Endothelial cell of umbilical vein (primary cell): ENCODE measurements around the gene FABP6. TPM values are rescaled to one million over a fixed set of nuclear protein-coding genes. Genes with fewer than 3 reads are reported as not detected.

Source experiments
- BruUV-seq: library from RNA; stranded (reverse); fragments of 400-500 nt; replicated peaks from 2 replicates; lab custom pipeline; 2021; lab: Mats Ljungman, UMichigan
- CTCF ChIA-PET: fragments of 300-600, 350-600 bp; sonication (Branson Sonifier 250); formaldehyde crosslinking; loops from one replicate; lab custom pipeline; 2021; ENCODE audit warnings: antibody characterized with exemption, inconsistent platforms; lab: Charles Lee
- POLR2A ChIA-PET: fragments of 300-600, 350-600 bp; sonication (Branson Sonifier 250); formaldehyde crosslinking; loops from one replicate; lab custom pipeline; 2021; ENCODE audit warnings: antibody characterized with exemption, inconsistent platforms; lab: Charles Lee
- DNase-seq: peaks from one replicate; pipeline ENCODE4 v3.0.0-alpha.2; 2011; ENCODE audit warnings: low read depth, low spot score
- FAIRE-seq: peaks from 2 replicates; lab custom pipeline; 2011; peaks lifted over from hg19 to GRCh38; lab: Jason Lieb, UNC
- H2AFZ ChIP-seq: 2 replicates; pipeline ENCODE4 v1.6.0; 2012; ENCODE audit warnings: low read depth, low read length, control low read depth, inconsistent platforms
- H3K27ac ChIP-seq: 2 replicates; pipeline ENCODE4 v1.5.1; 2011; ENCODE audit warnings: low read depth, mild to moderate bottlenecking, control low read depth, low read length, moderate library complexity; ENCODE audit not compliant: insufficient read depth
- H3K27me3 ChIP-seq, 2 experiments: 2 replicates each; pipeline versions ENCODE4 v1.6.0 to v1.6.1; 2011; ENCODE audit warnings: low read length in 2 of 2, mixed read lengths in 1 of 2; ENCODE audit not compliant: control insufficient read depth in 2 of 2, insufficient read depth in 2 of 2
- H3K36me3 ChIP-seq, 2 experiments: 2 replicates in 1 of 2; 3 replicates in 1 of 2; pipeline ENCODE4 v1.5.1; 2011; ENCODE audit warnings: low read length in 2 of 2, mild to moderate bottlenecking in 1 of 2, moderate library complexity in 1 of 2; ENCODE audit not compliant: control insufficient read depth in 2 of 2, insufficient read depth in 2 of 2; ENCODE audit errors: extremely low read depth in 1 of 2
- H3K4me1 ChIP-seq: 3 replicates; pipeline ENCODE4 v1.5.1; 2011; ENCODE audit warnings: mild to moderate bottlenecking, low read length; ENCODE audit not compliant: control insufficient read depth, insufficient read depth; ENCODE audit errors: extremely low read depth
- H3K4me2 ChIP-seq: 2 replicates; pipeline ENCODE4 v1.6.1; 2011; ENCODE audit warnings: low read length, control low read depth, mixed read lengths; ENCODE audit not compliant: insufficient read depth
- H3K4me3 ChIP-seq, 3 experiments: fragments of 200-600 bp in 1 of 3; sonication (generic), shearing (Covaris generic) in 1 of 3; replicated peaks in 1 of 3; 2 replicates each; pipeline ENCODE4 v1.5.1; 2011 to 2016; ENCODE audit warnings: control low read depth in 3 of 3, low read length in 3 of 3, mild to moderate bottlenecking in 2 of 3, inconsistent platforms in 1 of 3, low read depth in 1 of 3, moderate library complexity in 1 of 3; ENCODE audit not compliant: insufficient read depth in 1 of 3
- H3K79me2 ChIP-seq: 2 replicates; pipeline ENCODE4 v1.6.0; 2012; ENCODE audit warnings: low read length, inconsistent platforms; ENCODE audit not compliant: control insufficient read depth, insufficient read depth
- H3K9ac ChIP-seq: replicated peaks from 2 replicates; pipeline ENCODE3; 2011; ENCODE audit warnings: low read length, control low read depth; ENCODE audit not compliant: insufficient read depth; ENCODE audit errors: extremely low read depth
- H3K9me1 ChIP-seq: replicated peaks from 3 replicates; pipeline ENCODE4 v1.6.0; 2011; ENCODE audit warnings: mild to moderate bottlenecking, low read length; ENCODE audit not compliant: control insufficient read depth, insufficient read depth; ENCODE audit errors: extremely low read depth
- H3K9me3 ChIP-seq: replicated peaks from 2 replicates; pipeline ENCODE4 v1.5.1; 2012; ENCODE audit warnings: low read length, inconsistent platforms; ENCODE audit not compliant: control insufficient read depth, insufficient read depth
- H4K20me1 ChIP-seq: replicated peaks from 2 replicates; pipeline ENCODE3; 2011; ENCODE audit warnings: mild to moderate bottlenecking, low read length; ENCODE audit not compliant: control insufficient read depth, insufficient read depth; ENCODE audit errors: extremely low read depth
- EZH2 ChIP-seq: IDR thresholded peaks from 2 replicates; pipeline ENCODE4 v1.6.1; 2012; ENCODE audit warnings: borderline replicate concordance, low read depth, mild to moderate bottlenecking, moderate library complexity, low read length, inconsistent platforms; ENCODE audit not compliant: severe bottlenecking
- FOS ChIP-seq: IDR thresholded peaks from 2 replicates; pipeline ENCODE4 v1.6.1; 2011; ENCODE audit warnings: mild to moderate bottlenecking, low read length, moderate library complexity, borderline replicate concordance; ENCODE audit not compliant: insufficient read depth
- GATA2 ChIP-seq: IDR thresholded peaks from 2 replicates; pipeline ENCODE4 v1.7.0; 2011; ENCODE audit warnings: low read depth, mild to moderate bottlenecking, moderate library complexity, mixed read lengths, low read length; ENCODE audit not compliant: insufficient read length, insufficient read depth
- JUN ChIP-seq: IDR thresholded peaks from 2 replicates; pipeline ENCODE4 v1.6.1; 2011; ENCODE audit warnings: borderline replicate concordance, low read depth; ENCODE audit not compliant: insufficient read length, insufficient read depth
- MYC ChIP-seq: IDR thresholded peaks from one replicate; pipeline ENCODE4 v1.6.1; 2011; ENCODE audit warnings: mild to moderate bottlenecking, low read depth, low read length
- POLR2A ChIP-seq: IDR thresholded peaks from 2 replicates; pipeline ENCODE4 v1.6.1; 2012; ENCODE audit warnings: low read depth, mild to moderate bottlenecking, control low read depth, low read length
- POLR2AphosphoS5 ChIP-seq: IDR thresholded peaks from 2 replicates; pipeline ENCODE4 v1.6.1; 2012; ENCODE audit warnings: low read depth, mild to moderate bottlenecking, control low read depth, low read length, moderate library complexity; ENCODE audit not compliant: insufficient read depth
- dilution Hi-C: fragments of 300-500 bp; cut with MboI; formaldehyde crosslinking; loops from one replicate; pipeline ENCODE4 v1.15.0; 2019; ENCODE audit warnings: low sequenced_read_pairs; ENCODE audit not compliant: extremely low pct_ligation_motif_present
- intact Hi-C: fragments of 100-400 bp; cut with micrococcal nuclease; formaldehyde crosslinking; loops from one replicate; pipeline ENCODE4 v1.10.0; 2022
- polyA plus RNA-seq, 4 experiments: library from polyadenylated mRNA; depleted of rRNA in 3 of 4; stranded (reverse) in 3 of 4; unstranded in 1 of 4; fragments of >200 nt; gene quantifications; 2 replicates each; pipeline versions ENCODE4 v1.2.1 to v1.2.3, GENCODE V29; 2011 to 2012; ENCODE audit warnings: missing spikeins in 1 of 4
- total RNA-seq: library from RNA; stranded (reverse); gene quantifications from 2 replicates; pipeline ENCODE4 v1.2.3, GENCODE V29; 2021
- TF ChIP-seq, protein P1 (sequence below): IDR thresholded peaks from 2 replicates; pipeline ENCODE4 v1.6.1; 2011; ENCODE audit not compliant: insufficient read depth, insufficient read length
- TF ChIP-seq, protein P2 (sequence below), 2 donors: IDR thresholded peaks; 1 replicate in 1 of 2; 2 replicates in 1 of 2; pipeline ENCODE4 v1.5.1; 2011; ENCODE audit warnings: low read length in 2 of 2, mild to moderate bottlenecking in 2 of 2, moderate library complexity in 2 of 2, control low read depth in 1 of 2, inconsistent platforms in 1 of 2, low read depth in 1 of 2; ENCODE audit not compliant: insufficient read depth in 1 of 2; ENCODE audit errors: extremely low read depth in 1 of 2

Gene FABP6
- total and polyA plus RNA-seq, 2 donors (not counting 3 experiments of a cell fraction or from before 2014, with no cell fraction given): not detected

DNA sequence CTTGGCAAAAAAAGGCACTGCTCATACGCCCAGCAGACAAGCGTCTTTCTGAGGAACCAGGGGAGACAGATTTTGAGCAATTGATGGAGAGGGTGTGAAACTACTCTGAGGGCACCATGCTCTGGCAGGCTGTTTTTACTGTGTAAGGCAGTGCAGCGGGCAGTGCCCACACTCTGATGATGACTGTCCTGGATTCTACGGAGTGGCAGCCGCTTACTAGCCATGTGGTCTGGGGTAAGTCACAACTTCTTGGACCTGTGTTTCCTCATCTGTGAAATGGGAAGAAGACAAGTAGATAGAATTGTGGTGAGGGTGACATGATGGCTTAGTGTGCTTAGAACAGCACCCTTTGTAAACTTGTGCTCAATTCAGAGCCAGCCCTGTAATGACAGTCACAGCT lies 38.8 kb downstream of the FABP6 start:
- intact Hi-C loops: no loop called here
- no peaks in the 10 kb centered on the region for H3K9me3 ChIP-seq
- no peak overlapping the region for H3K4me3 ChIP-seq
- BruUV-seq: no TSS peak
- H3K27ac ChIP-seq: peak overlapping the region; percentile 77
- POLR2A ChIA-PET: no interaction called here
- no peaks in the 10 kb centered on the region for H3K79me2 ChIP-seq
- peaks cover 43% of the 10 kb centered on the region for H3K4me1 ChIP-seq
- no peaks in the 10 kb centered on the region for H3K27me3 ChIP-seq
- no peak overlapping the region for H3K4me2 ChIP-seq
- no peak for FAIRE-seq
- TF ChIP-seq, protein P1, sequence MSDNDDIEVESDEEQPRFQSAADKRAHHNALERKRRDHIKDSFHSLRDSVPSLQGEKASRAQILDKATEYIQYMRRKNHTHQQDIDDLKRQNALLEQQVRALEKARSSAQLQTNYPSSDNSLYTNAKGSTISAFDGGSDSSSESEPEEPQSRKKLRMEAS: no peak
- TF ChIP-seq, protein P2, sequence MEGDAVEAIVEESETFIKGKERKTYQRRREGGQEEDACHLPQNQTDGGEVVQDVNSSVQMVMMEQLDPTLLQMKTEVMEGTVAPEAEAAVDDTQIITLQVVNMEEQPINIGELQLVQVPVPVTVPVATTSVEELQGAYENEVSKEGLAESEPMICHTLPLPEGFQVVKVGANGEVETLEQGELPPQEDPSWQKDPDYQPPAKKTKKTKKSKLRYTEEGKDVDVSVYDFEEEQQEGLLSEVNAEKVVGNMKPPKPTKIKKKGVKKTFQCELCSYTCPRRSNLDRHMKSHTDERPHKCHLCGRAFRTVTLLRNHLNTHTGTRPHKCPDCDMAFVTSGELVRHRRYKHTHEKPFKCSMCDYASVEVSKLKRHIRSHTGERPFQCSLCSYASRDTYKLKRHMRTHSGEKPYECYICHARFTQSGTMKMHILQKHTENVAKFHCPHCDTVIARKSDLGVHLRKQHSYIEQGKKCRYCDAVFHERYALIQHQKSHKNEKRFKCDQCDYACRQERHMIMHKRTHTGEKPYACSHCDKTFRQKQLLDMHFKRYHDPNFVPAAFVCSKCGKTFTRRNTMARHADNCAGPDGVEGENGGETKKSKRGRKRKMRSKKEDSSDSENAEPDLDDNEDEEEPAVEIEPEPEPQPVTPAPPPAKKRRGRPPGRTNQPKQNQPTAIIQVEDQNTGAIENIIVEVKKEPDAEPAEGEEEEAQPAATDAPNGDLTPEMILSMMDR (IDR thresholded peaks at IDR 0.05; ENCODE audit: extremely low read depth in 1 of 2, insufficient read depth in 1 of 2, low read depth in 1 of 2, low read length in 2 of 2): no peak
- TF ChIP-seq JUN (no peak), MYC (no peak), GATA2 (no peak), EZH2 (no peak), POLR2AphosphoS5 (no peak), POLR2A (no peak), FOS (no peak)
- no peak overlapping the region for H2AFZ ChIP-seq
- no peaks in the 10 kb centered on the region for H4K20me1 ChIP-seq
- peak overlapping the region; percentile 18 for H3K9ac ChIP-seq
- no peak for DNase-seq
- H3K9me1 ChIP-seq: no peaks in the 10 kb centered on the region
- no peaks in the 10 kb centered on the region for H3K36me3 ChIP-seq
- dilution Hi-C loops: no loop called here
- CTCF ChIA-PET: interaction anchor here (0.8 to 2.7 kb wide), 5 partner anchors 11 to 123 kb away, joined by 3 to 7 read pairs (median 3); no protein-coding TSS in a partner anchor
